Measurements from ENCODE around the gene OR8B3. TPM values are rescaled to one million over a fixed set of nuclear protein-coding genes. Genes with fewer than 3 reads are reported as not detected.

OR8B3 gene
- polyA plus RNA-seq = not detected

GRCh38 chr11:124398924-124399323 is at the start of gene OR8B3:
TSS of gene OR8B3 (minus strand) at chr11:124399024. CDS start at chr11:124397351, 1,673 bp downstream.
- H3K27ac ChIP-seq (ENCODE audit: low read depth in 2 of 2, low read length in 1 of 2) = no peak within 1 kb of the TSS
- H3K4me3 ChIP-seq (ENCODE audit: low read depth in 1 of 2, low read length in 2 of 2) = no peak within 1 kb of the TSS
- H3K4me1 ChIP-seq (ENCODE audit: control insufficient read depth in 2 of 2, insufficient read depth in 2 of 2, low read length in 1 of 2) = no peaks in the 10 kb centered on the region
- no peaks in the 10 kb centered on the region for H3K9me3 ChIP-seq (ENCODE audit: control insufficient read depth in 2 of 2, insufficient read depth in 1 of 2, low read depth in 1 of 2, low read length in 1 of 2)
- H3K27me3 ChIP-seq (ENCODE audit: control insufficient read depth in 1 of 2, insufficient read depth in 2 of 2, low read length in 2 of 2) = no peaks in the 10 kb centered on the region
- H3K36me3 ChIP-seq (ENCODE audit: control insufficient read depth in 2 of 2, insufficient read depth in 2 of 2, low read length in 1 of 2) = no peaks in the 10 kb centered on the region

- Histone ChIP-seq H3K27ac (ENCODE audit: low read depth in 2 of 2, low read length in 1 of 2) (no peak overlapping the region), H3K27me3 (ENCODE audit: control insufficient read depth in 1 of 2, insufficient read depth in 2 of 2, low read length in 2 of 2) (no peaks in the 10 kb centered on the region), H3K4me3 (ENCODE audit: low read depth in 1 of 2, low read length in 2 of 2) (no peak overlapping the region), H3K9me3 (ENCODE audit: control insufficient read depth in 2 of 2, insufficient read depth in 1 of 2, low read depth in 1 of 2, low read length in 1 of 2) (no peaks in the 10 kb centered on the region), H3K4me1 (ENCODE audit: control insufficient read depth in 2 of 2, insufficient read depth in 2 of 2, low read length in 1 of 2) (no peaks in the 10 kb centered on the region), H3K36me3 (ENCODE audit: control insufficient read depth in 2 of 2, insufficient read depth in 2 of 2, low read length in 1 of 2) (no peaks in the 10 kb centered on the region)
- 67 to 72% methylated on average over 1 of the region's 1 CpG for WGBS, 2 donors
Measured at GRCh38 chr11:124446916-124447315, 48.1 kb upstream of the OR8B3 start.

GRCh38 chr11:124445646-124446150 is 46.9 kb upstream of the OR8B3 start, which contains the start of gene OR8B8:
TSS of gene OR8B8 (minus strand) at chr11:124445696. CDS start at chr11:124441085, 4,611 bp downstream.
- Histone ChIP-seq H3K36me3 (ENCODE audit: control insufficient read depth in 2 of 2, insufficient read depth in 2 of 2, low read length in 1 of 2) (no peaks in the 10 kb centered on the region), H3K4me1 (ENCODE audit: control insufficient read depth in 2 of 2, insufficient read depth in 2 of 2, low read length in 1 of 2) (no peaks in the 10 kb centered on the region), H3K27me3 (ENCODE audit: control insufficient read depth in 1 of 2, insufficient read depth in 2 of 2, low read length in 2 of 2) (no peaks in the 10 kb centered on the region), H3K9me3 (ENCODE audit: control insufficient read depth in 2 of 2, insufficient read depth in 1 of 2, low read depth in 1 of 2, low read length in 1 of 2) (no peaks in the 10 kb centered on the region), H3K4me3 (ENCODE audit: low read depth in 1 of 2, low read length in 2 of 2) (no peak within 1 kb of the TSS), H3K27ac (ENCODE audit: low read depth in 2 of 2, low read length in 1 of 2) (no peak within 1 kb of the TSS)
- 95 to 100% methylated on average over 1 of the region's 1 CpG for WGBS, 2 donors

GRCh38 chr11:124442847-124443246 is 44.0 kb upstream of the OR8B3 start:
- Histone ChIP-seq H3K4me3 (ENCODE audit: low read depth in 1 of 2, low read length in 2 of 2) (no peak overlapping the region), H3K27me3 (ENCODE audit: control insufficient read depth in 1 of 2, insufficient read depth in 2 of 2, low read length in 2 of 2) (no peaks in the 10 kb centered on the region), H3K9me3 (ENCODE audit: control insufficient read depth in 2 of 2, insufficient read depth in 1 of 2, low read depth in 1 of 2, low read length in 1 of 2) (no peaks in the 10 kb centered on the region), H3K36me3 (ENCODE audit: control insufficient read depth in 2 of 2, insufficient read depth in 2 of 2, low read length in 1 of 2) (no peaks in the 10 kb centered on the region), H3K4me1 (ENCODE audit: control insufficient read depth in 2 of 2, insufficient read depth in 2 of 2, low read length in 1 of 2) (no peaks in the 10 kb centered on the region), H3K27ac (ENCODE audit: low read depth in 2 of 2, low read length in 1 of 2) (no peak overlapping the region)
- 42 to 45% methylated on average over 2 of the region's 2 CpGs for WGBS, 2 donors

DNA sequence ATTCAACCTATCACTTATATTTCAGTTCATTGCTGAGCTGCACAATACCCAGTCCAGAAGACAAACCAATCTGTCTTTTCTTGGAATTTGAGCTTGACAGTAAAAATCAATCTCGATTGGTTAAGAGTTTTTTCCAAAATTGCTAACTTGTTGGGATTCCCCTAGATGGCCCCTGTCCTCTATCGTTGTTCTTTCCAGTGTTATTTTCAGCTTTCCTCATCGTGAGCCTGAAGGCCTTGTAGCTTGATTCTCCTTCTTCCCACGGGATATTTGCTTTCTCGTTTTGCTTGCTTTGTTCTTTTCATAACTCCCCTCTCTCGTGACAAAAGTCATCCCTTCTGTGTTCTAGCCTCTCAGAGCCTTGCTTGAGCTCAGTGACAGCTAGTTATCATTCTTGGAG is 43.6 kb upstream of the OR8B3 start:
- Histone ChIP-seq H3K4me3 (ENCODE audit: low read depth in 1 of 2, low read length in 2 of 2) (no peak overlapping the region), H3K27ac (ENCODE audit: low read depth in 2 of 2, low read length in 1 of 2) (no peak overlapping the region), H3K27me3 (ENCODE audit: control insufficient read depth in 1 of 2, insufficient read depth in 2 of 2, low read length in 2 of 2) (no peaks in the 10 kb centered on the region), H3K36me3 (ENCODE audit: control insufficient read depth in 2 of 2, insufficient read depth in 2 of 2, low read length in 1 of 2) (no peaks in the 10 kb centered on the region), H3K4me1 (ENCODE audit: control insufficient read depth in 2 of 2, insufficient read depth in 2 of 2, low read length in 1 of 2) (no peaks in the 10 kb centered on the region), H3K9me3 (ENCODE audit: control insufficient read depth in 2 of 2, insufficient read depth in 1 of 2, low read depth in 1 of 2, low read length in 1 of 2) (peaks cover 0 to 1% of the 10 kb centered on the region in 2 donors)
- WGBS, 2 donors = 35 to 42% methylated on average over 6 of the region's 6 CpGs

DNA sequence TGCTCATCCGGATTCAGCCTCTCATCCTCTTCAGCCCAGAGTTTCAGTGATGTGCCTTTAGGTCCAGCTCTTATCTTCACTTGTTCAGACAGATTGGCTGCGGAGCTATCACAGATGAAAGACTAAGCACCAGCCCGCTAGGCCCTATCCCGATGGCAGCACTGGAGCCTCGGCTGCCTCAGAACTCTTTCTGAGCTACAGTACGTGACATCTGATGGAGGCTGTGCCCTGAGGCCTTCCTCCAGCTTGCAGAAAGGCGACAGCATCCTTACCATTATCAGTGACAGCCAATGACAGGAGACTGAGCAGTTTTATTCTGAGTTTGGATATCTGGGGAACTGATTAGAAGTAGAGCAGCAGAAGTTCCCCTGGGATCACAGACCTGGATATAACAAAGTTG is 42.7 kb upstream of the OR8B3 start:
- H3K9me3 ChIP-seq (ENCODE audit: control insufficient read depth in 2 of 2, insufficient read depth in 1 of 2, low read depth in 1 of 2, low read length in 1 of 2) = peaks cover 0 to 3% of the 10 kb centered on the region in 2 donors
- no peaks in the 10 kb centered on the region for H3K27me3 ChIP-seq (ENCODE audit: control insufficient read depth in 1 of 2, insufficient read depth in 2 of 2, low read length in 2 of 2)
- no peaks in the 10 kb centered on the region for H3K36me3 ChIP-seq (ENCODE audit: control insufficient read depth in 2 of 2, insufficient read depth in 2 of 2, low read length in 1 of 2)
- 82 to 83% methylated on average over 7 of the region's 7 CpGs for WGBS, 2 donors
- no peak overlapping the region for H3K27ac ChIP-seq (ENCODE audit: low read depth in 2 of 2, low read length in 1 of 2)
- H3K4me1 ChIP-seq (ENCODE audit: control insufficient read depth in 2 of 2, insufficient read depth in 2 of 2, low read length in 1 of 2) = no peaks in the 10 kb centered on the region
- H3K4me3 ChIP-seq (ENCODE audit: low read depth in 1 of 2, low read length in 2 of 2) = no peak overlapping the region

DNA sequence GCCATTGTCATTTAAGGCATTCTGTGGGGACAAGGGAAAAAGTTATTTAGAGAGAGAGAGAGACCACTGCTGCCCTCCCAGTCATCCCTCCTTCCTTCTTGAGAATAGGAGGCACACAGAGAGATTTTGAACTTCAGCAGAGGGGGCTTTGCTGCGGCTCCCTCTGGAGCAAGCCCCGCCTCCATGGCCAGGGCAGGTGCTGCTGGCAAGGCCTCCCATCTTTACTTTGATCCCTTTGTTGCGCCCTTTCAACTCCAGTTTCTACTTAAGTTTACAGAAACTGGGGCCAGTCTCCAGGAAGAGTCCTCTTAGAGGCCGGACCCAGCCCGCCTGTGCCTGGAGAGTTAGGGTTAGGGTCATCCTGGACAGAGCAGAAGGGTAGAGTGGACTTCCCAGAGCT is 42.3 kb upstream of the OR8B3 start:
- H3K9me3 ChIP-seq (ENCODE audit: control insufficient read depth in 2 of 2, insufficient read depth in 1 of 2, low read depth in 1 of 2, low read length in 1 of 2) = peaks cover 0 to 3% of the 10 kb centered on the region in 2 donors
- no peaks in the 10 kb centered on the region for H3K36me3 ChIP-seq (ENCODE audit: control insufficient read depth in 2 of 2, insufficient read depth in 2 of 2, low read length in 1 of 2)
- H3K27ac ChIP-seq (ENCODE audit: low read depth in 2 of 2, low read length in 1 of 2) = no peak overlapping the region
- no peaks in the 10 kb centered on the region for H3K27me3 ChIP-seq (ENCODE audit: control insufficient read depth in 1 of 2, insufficient read depth in 2 of 2, low read length in 2 of 2)
- H3K4me1 ChIP-seq (ENCODE audit: control insufficient read depth in 2 of 2, insufficient read depth in 2 of 2, low read length in 1 of 2) = no peaks in the 10 kb centered on the region
- 76 to 90% methylated on average over 5 of the region's 5 CpGs for WGBS, 2 donors
- H3K4me3 ChIP-seq (ENCODE audit: low read depth in 1 of 2, low read length in 2 of 2) = no peak overlapping the region

GRCh38 chr11:124440608-124441007 is 41.8 kb upstream of the OR8B3 start:
- Histone ChIP-seq H3K27me3 (ENCODE audit: control insufficient read depth in 1 of 2, insufficient read depth in 2 of 2, low read length in 2 of 2) (no peaks in the 10 kb centered on the region), H3K36me3 (ENCODE audit: control insufficient read depth in 2 of 2, insufficient read depth in 2 of 2, low read length in 1 of 2) (no peaks in the 10 kb centered on the region), H3K27ac (ENCODE audit: low read depth in 2 of 2, low read length in 1 of 2) (no peak overlapping the region), H3K9me3 (ENCODE audit: control insufficient read depth in 2 of 2, insufficient read depth in 1 of 2, low read depth in 1 of 2, low read length in 1 of 2) (peaks cover 0 to 3% of the 10 kb centered on the region in 2 donors), H3K4me3 (ENCODE audit: low read depth in 1 of 2, low read length in 2 of 2) (no peak overlapping the region), H3K4me1 (ENCODE audit: control insufficient read depth in 2 of 2, insufficient read depth in 2 of 2, low read length in 1 of 2) (no peaks in the 10 kb centered on the region)
- WGBS, 2 donors = 74 to 79% methylated on average over 4 of the region's 4 CpGs

DNA sequence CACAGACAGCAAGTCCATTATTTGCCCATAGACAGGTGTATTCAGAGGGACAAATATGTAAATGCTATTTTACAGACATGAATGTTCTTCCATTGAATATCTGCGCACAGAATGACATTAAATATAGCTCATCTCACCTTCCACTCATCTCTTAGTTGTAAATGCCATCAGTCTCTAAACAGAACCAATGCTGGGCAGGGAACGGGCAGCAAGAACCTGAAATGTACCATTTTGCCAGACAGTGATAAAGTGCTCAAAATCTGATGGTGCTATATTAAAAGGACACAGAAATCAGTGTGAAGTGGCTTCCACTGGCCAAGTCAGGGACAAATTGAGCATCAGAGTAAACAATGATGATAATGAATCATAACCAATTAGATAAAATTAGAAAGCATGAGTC is 35.9 kb upstream of the OR8B3 start:
- no peaks in the 10 kb centered on the region for H3K4me1 ChIP-seq (ENCODE audit: control insufficient read depth in 2 of 2, insufficient read depth in 2 of 2, low read length in 1 of 2)
- no peak overlapping the region for H3K27ac ChIP-seq (ENCODE audit: low read depth in 2 of 2, low read length in 1 of 2)
- H3K36me3 ChIP-seq (ENCODE audit: control insufficient read depth in 2 of 2, insufficient read depth in 2 of 2, low read length in 1 of 2) = no peaks in the 10 kb centered on the region
- H3K4me3 ChIP-seq (ENCODE audit: low read depth in 1 of 2, low read length in 2 of 2) = no peak overlapping the region
- WGBS, 2 donors = 81 to 83% methylated on average over 2 of the region's 2 CpGs
- no peaks in the 10 kb centered on the region for H3K27me3 ChIP-seq (ENCODE audit: control insufficient read depth in 1 of 2, insufficient read depth in 2 of 2, low read length in 2 of 2)
- peaks cover 0 to 3% of the 10 kb centered on the region in 2 donors for H3K9me3 ChIP-seq (ENCODE audit: control insufficient read depth in 2 of 2, insufficient read depth in 1 of 2, low read depth in 1 of 2, low read length in 1 of 2)

DNA sequence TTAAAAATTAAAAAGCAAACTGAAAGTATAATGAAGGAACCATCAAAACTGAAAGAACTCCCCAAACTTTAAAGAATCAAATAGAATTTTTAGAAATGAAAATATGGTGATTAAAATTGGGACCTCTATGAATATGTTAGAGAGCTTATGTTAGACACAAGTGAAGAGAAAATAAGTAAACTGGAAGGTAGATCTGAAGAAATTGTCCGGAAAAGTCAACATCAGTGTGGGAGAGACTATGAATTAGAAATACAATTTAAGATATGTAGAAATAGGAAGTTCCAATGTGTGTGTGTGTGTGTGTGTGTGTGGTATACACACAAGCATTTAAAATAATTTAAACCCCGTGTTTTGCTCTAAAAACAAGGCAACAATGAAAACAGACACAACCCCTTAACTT is 30.8 kb upstream of the OR8B3 start:
- 61 to 64% methylated on average over 2 of the region's 2 CpGs for WGBS, 2 donors
- H3K27me3 ChIP-seq (ENCODE audit: control insufficient read depth in 1 of 2, insufficient read depth in 2 of 2, low read length in 2 of 2) = no peaks in the 10 kb centered on the region
- no peaks in the 10 kb centered on the region for H3K36me3 ChIP-seq (ENCODE audit: control insufficient read depth in 2 of 2, insufficient read depth in 2 of 2, low read length in 1 of 2)
- no peaks in the 10 kb centered on the region for H3K4me1 ChIP-seq (ENCODE audit: control insufficient read depth in 2 of 2, insufficient read depth in 2 of 2, low read length in 1 of 2)
- H3K9me3 ChIP-seq (ENCODE audit: control insufficient read depth in 2 of 2, insufficient read depth in 1 of 2, low read depth in 1 of 2, low read length in 1 of 2) = no peaks in the 10 kb centered on the region
- no peak overlapping the region for H3K27ac ChIP-seq (ENCODE audit: low read depth in 2 of 2, low read length in 1 of 2)
- H3K4me3 ChIP-seq (ENCODE audit: low read depth in 1 of 2, low read length in 2 of 2) = no peak overlapping the region
